Adrenal gland (tissue), 5 donors: ENCODE results near the gene CACNA1C.

Source experiments
- POLR2A ChIP-seq, 2 donors: fragments of 450-650 bp; IDR thresholded peaks; one replicate each; pipeline ENCODE4 v1.6.1; 2017; ENCODE audit warnings: antibody characterized with exemption in 2 of 2, mild to moderate bottlenecking in 2 of 2, moderate library complexity in 1 of 2
- TF ChIP-seq, protein P1 (sequence below), 6 experiments: fragments of 450-650 bp in 4 of 6; fragments of 200-600 bp in 2 of 6; sonication (generic) in 1 of 6; IDR thresholded peaks; 1 replicate in 5 of 6; 2 replicates in 1 of 6; pipeline versions ENCODE4 v1.5.1 to v1.8.0; 2016 to 2021; ENCODE audit warnings: antibody characterized with exemption in 6 of 6, mild to moderate bottlenecking in 2 of 6, moderate library complexity in 1 of 6
- donor health status: DM: no; HTN: no; CAD: no.

DNA sequence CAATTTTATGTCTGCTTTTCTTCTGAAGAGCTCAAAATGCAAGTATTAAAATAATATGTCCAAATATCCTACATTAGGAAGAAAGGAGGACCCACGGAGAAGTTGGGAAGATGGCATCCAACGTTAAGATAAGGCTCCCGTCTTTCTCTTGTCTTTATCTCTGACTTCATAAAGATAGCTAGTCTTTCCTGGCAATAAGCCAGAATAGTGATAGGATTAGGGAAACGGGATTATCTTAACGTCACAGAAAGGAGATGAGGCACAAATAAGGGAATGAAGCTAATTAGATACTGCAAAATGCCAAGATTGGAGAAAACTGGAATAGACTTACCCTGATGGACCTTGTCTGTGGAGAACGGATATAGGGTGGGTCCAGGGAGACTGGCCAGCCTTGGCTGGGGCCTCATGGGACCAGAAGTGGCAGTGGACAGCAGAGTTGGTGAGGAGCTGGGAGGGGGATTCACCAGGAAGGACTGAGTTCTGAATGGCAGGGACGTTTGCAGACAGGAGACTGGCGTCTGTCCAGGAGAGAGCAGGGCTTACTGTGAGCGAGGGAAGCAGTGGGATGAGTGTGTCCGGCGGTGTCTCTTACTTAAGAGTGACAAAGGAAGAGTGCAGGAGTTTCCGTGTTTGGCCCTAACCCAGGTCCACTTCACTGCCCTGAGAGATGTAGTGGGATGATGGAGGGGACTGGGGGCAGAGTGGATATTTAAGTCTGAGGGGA, 119.9 kb downstream of the CACNA1C start:
- TF ChIP-seq, protein P1, sequence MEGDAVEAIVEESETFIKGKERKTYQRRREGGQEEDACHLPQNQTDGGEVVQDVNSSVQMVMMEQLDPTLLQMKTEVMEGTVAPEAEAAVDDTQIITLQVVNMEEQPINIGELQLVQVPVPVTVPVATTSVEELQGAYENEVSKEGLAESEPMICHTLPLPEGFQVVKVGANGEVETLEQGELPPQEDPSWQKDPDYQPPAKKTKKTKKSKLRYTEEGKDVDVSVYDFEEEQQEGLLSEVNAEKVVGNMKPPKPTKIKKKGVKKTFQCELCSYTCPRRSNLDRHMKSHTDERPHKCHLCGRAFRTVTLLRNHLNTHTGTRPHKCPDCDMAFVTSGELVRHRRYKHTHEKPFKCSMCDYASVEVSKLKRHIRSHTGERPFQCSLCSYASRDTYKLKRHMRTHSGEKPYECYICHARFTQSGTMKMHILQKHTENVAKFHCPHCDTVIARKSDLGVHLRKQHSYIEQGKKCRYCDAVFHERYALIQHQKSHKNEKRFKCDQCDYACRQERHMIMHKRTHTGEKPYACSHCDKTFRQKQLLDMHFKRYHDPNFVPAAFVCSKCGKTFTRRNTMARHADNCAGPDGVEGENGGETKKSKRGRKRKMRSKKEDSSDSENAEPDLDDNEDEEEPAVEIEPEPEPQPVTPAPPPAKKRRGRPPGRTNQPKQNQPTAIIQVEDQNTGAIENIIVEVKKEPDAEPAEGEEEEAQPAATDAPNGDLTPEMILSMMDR (IDR thresholded peaks at IDR 0.05) = no peak
- no peak for TF ChIP-seq POLR2A (IDR thresholded peaks at IDR 0.05)
